Stimulated activated CD4-positive, alpha-beta T cell treated with anti-CD3 and anti-CD28 coated beads, Interleukin-12 subunit alpha, Interleukin-12 subunit beta, amount 100 ng/mL, for 24 hours (primary cell): ENCODE data around the gene CDC42BPB.

Experiments
- DNase-seq, 2 experiments: peaks; one replicate each; pipeline ENCODE4 v3.0.0-alpha.2; 2020; ENCODE audit warnings: low read depth in 2 of 2

The CDC42BPB gene

GRCh38 chr14:103094406-103095209, 37.3 kb upstream of the CDC42BPB start, which contains the start of gene EXOC3L4:
TSS of gene EXOC3L4 (plus strand) at chr14:103094725. CDS start at chr14:103100220, 5,495 bp downstream.
- no peak for DNase-seq

- no peak for DNase-seq
Observed at GRCh38 chr14:103093856-103094405, 36.6 kb upstream of the CDC42BPB start.

DNA sequence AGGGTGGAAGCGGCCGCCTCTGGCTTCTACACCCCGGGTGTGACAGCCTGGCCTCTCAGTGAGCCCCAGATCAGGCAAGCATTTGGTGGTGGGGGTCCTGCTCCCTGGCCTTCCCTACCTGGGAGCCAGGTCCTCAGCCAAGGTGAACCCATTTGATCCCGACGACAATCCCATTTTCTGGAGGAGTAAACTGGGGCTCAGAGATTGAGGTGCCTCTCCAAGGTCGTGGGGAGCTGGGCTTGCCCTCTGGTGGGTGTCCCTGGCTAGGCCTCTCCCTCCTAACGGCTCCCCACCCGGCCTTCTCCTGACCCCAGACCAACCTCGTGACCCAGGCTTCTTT, 34.5 kb upstream of the CDC42BPB start:
- DNase-seq = no peak

DNA sequence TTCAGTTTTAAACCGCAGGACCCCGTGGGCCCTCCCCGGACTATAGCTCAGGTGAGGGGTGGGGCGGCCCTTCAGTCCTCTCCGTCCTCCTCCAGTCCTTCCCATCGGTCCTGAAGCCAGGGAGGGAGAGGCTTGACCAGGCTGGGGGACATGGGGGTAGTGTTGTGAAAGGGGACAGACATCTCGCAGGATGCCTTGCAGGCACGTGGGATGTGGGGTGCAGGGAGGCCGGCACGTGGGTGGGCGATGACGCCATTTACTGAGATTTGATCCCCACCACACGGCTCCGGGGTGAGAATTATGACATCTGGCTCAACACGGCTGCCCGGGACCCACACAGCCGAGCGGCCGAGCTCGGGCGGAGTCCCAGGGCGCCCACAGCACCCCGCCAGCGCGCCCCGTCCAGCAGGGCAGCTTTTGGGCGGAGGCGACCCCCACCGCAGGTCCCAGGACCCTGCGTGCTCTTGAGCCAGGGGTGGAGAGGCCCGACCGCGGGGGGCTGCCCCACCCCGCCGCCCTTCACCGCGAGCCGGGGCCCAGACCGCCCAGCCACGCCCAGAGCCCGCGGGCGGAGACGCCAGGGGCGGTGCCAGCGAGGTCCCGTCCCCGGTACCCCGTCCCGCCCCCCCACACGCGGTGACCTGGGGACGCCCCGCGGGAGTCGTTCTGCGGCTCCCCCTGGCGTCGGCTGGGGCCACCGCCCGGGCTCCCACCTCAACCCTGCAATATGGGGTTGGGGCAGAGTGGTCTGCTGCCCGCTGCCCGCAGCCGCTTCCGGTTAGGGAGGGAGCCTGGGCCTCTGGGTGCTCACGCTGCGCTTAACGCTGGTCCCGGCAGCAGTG, 33.9 kb upstream of the CDC42BPB start:
- DNase-seq = peak; percentile 51 to 71

GRCh38 chr14:103090481-103091020, 33.2 kb upstream of the CDC42BPB start:
- no peak for DNase-seq

DNA sequence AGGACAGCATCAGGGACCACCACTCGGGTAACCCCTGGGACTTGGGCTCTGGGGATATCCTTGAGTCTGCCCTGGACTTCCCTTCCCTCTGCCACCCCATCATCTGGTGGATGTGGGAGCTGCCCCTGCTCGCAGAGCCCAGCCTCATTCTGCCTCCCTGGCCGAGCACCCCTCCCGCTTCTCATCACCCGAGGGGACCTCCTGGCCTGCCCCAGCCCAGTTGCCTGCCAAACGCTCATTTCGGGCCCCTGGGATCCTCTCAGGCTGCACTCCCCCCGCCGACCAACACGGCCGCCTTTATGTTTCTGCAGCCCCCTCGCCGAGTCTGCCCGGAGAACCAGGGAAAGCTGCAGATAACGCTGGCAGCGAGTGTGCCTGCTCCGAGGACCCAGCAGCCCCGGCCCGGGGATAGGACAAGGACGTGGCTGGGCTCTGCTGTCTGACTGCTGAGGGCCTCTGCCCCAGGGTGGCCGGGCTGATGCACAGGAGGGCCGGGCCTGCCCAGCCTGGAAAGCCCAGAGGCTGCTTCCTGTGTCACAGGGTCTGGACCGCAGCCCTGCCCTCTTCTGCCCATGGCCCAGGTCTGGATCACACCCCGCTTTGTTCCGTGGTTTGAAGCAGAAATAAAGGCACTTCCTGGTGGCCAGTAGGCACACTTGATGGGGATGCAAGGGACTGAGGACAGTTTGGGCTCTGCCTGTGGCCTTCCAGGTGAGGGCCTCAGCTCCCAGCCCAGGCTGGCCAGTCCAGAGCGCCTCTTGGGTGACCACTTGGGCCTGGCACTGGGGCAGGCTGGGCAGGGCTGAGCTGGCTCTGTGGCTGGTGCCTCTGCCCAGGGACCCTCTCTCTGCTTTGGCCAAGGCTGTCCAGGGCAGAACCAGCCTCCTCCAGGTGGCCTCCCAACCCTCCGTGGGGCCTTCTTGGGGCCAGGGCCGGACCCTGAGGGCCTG, 32.3 kb upstream of the CDC42BPB start:
- no peak for DNase-seq

DNA sequence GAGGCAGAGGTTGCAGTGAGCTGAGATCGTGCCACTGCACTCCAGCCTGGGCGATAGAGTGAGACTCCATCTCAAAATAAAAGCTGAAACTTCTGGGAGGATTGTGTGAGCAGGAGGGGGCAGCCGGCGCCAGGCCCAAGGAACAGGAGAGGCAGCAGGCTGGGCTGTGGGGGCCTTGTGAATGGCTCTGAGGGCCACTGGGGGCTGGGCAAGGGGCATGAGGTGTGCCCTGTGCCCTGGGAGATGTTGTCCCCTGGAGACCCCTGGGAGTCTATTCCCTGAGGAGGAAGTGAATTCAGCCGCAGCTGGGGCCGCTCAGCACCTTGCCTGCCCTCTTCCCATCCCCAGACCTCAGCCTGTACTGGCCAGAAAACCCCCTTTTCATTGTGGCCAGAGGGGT, 31.6 kb upstream of the CDC42BPB start:
- no peak for DNase-seq

- no peak for DNase-seq
Observed at GRCh38 chr14:103087343-103087835, 30.0 kb upstream of the CDC42BPB start.

DNA sequence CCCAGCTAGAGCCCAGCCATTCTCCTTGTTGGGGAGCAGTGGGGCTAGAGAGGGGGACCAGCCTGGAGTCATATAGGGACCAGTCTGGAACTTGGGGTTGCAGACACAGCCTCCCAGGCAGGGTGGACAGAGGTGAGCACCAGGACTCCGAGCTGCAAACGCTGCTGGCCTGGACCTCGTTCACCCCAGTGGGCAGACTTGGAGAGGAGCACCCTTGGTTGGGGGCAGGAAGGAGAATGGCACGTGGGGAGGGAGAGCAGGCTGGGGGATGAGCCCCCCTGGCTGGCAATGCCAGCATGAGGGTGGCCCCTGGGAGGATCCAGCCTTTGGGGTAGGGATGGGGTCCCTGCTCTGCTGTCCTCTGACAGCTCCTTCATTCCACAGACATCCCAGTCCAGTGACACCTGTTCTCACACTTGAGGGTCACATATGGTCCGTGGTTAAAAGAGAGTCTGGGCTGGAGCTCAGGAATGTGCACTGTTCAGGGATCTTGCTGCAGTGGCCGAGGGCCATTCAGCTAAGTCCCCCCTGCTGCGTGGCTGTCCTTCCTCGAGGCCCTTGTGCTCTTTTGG, 29.5 kb upstream of the CDC42BPB start:
- DNase-seq = no peak

DNA sequence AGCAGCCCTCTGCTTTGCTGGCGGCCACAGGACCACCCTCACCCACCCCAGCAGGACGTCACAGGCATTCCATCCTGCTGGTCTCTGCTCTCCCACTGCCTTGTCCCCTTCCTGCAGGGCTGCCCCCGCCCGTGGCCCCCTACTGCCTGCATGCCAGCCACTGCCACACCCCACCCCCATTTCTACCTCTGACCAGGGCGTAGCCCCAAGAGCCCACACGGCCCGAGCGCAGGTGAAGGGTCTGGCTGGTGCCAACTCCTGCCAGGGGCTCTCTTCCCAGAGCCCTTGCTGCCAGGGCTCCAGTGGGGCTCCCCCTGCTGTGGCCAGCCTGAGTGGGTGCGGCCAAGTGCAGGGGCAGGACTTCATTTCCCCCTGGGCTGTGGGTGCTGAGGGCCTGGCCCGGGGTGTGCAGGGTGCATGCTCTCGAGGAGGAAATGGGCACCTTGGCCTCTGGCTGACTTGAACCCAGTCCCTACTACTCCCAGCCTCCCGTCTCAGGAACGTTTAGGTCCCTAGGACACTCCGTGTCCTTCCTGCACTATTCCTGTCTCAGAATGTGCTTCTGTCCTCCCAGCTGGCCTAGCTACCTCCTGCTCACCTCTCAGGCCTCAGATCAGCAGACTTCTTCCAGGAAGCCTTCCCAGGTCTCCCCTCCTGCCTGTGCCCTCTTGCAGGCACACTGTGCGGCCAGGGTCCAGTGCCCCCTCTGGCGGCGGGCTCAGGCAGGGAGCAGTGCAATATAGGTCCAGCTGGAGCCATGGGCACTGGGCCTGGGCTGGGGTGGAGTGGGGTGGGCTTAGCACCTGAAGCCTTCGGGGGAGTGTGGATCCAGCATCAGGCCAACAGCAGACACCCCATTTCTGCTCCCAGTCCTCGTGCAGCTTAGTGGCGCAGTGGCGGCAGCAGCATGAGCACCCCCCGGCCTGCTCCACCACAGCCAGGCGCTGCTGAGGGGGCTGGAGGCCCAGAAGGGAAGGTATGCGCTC, 28.1 kb upstream of the CDC42BPB start:
- no peak for DNase-seq

DNA sequence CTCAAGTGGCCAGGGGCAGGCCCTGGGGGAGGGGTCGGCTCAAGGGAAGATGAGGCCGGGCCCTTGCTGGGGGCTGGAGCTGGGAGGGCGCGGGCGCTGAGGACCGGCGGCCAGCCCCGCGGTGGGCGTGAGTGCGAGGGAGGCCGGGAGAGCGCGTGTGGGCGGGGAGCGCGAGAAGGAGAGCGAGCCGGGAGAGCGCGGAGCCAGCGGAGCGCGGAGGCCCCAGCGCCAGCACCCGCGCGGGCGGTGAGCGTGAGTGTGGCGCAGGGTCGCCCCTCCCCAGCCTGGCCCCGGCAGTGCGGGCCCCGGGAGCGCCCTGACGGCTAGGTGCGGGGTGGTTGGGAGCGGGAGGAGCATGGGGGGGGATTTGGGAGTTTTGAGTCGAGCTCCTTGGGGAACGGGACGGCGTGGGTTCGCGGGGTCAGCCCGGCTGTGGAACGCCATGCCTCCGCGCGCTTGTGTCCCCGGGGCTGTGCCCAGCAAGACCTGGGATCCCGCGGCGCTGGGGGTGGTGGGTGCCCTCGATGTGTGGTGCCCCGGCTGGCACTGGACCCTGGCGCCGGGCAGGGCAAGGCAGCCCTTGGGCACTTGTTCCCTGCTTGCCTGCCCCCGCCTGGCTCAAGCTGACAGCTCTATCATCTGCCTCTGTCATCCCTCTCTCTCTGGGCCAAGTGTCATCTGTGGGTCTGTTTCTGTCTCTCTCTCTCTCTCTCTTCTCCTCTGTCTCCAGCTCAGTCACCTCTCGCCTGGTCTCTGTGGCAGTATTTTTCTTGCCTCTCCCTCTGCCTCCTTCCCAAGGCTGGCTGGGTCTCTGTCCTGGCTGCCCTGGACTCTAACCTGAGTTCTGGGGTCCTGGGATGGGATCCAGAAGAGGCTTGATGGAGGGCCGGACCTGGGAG, 26.9 kb upstream of the CDC42BPB start, which contains the start of gene LBHD2:
Gene LBHD2, plus strand, starts transcription at position 190 of the 899 bp plus-strand sequence. CDS start 1,803 bp downstream, outside the sequence.
- DNase-seq = no peak

- DNase-seq = no peak
Observed at GRCh38 chr14:103081951-103082350, 24.6 kb upstream of the CDC42BPB start.

- DNase-seq = no peak
Observed at GRCh38 chr14:103078860-103079587, 21.7 kb upstream of the CDC42BPB start.

DNA sequence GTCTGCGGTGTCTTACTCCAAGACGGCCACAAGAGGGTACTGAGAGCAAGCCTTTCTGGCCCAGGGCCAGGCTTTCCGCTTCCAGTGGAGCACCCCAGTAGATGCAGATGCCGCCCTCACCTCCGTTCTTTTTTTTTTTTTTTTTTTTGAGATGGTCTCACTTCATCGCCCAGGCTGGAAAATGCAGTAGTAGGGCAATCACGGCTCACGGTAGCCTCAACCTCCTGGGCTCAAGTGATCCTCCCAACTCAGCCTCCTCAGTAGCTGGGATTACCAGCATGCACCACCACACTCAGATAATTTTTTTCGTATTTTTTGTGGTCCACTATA, 21.0 kb upstream of the CDC42BPB start:
- DNase-seq = peak; percentile 43 to 65

GRCh38 chr14:103074729-103075367, 17.5 kb upstream of the CDC42BPB start:
- DNase-seq = no peak

DNA sequence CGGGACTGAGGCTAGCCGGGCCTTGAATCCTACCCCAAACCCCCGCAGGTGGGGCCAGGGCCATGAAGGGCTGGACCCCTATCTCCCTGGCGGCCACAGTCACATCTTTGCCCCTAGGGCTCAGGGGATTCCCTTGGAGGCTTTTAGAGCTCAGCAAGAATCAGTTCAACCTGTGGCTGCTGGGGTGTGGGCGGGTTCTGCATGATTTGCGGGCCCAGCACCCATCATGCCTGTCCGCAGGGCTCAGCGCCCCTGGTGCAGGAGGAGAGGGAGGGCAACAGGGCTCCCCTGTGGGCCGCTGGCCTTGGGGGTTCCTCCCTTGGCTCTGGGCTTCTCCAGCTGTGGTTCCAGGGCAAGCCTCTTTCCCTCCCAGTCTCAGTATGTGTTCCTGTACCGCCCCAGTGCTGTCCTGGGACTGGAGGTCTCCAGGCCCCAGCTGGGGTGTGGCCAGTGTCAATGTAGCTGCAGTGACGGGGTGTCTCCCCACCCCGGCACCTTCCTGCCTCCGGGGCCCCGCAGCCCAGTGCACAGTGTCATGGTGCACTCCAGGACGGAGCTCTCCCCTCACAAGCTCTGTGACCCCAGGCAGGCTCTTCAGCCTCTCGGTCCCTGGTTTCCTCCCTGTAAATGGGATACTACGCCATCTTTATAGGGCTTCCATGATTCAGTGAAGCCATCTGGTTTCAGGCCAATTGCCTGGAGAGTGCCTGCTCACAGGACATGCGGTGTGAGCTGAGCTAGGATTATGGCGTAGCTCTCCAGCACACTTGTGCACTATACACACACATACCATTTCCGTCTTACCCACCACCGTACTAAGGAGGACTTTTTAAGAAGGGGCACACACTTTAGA, 16.8 kb upstream of the CDC42BPB start:
- DNase-seq = no peak
